HepG2 (cell line): ENCODE measurements around the gene GPR42. TPM values are rescaled to one million over a fixed set of nuclear protein-coding genes. Genes with fewer than 3 reads are reported as not detected.

Source experiments
- CHD4 ChIP-seq: fragments of 200-600 bp; sonication (generic); IDR thresholded peaks from 2 replicates; pipeline ENCODE4 v1.7.0; 2017; ENCODE audit warnings: mild to moderate bottlenecking, low read length, borderline replicate concordance
- IKZF1 ChIP-seq: fragments of 450-650 bp; IDR thresholded peaks from 2 replicates; pipeline ENCODE4 v1.7.1; 2016
- KLF16 ChIP-seq, 2 experiments: sonication (generic) in 1 of 2; formaldehyde crosslinking in 1 of 2; IDR thresholded peaks; 2 replicates each; pipeline versions ENCODE4 v1.6.1 to v1.8.0; 2016 to 2023; ENCODE audit warnings: missing genetic modification reagents in 2 of 2, missing compliant biosample characterization in 1 of 2
- MIXL1 ChIP-seq: IDR thresholded peaks from 2 replicates; pipeline ENCODE4 v1.6.1; 2016
- MTERF4 ChIP-seq: sonication (generic); formaldehyde crosslinking; IDR thresholded peaks from 2 replicates; pipeline ENCODE4 v1.8.0; 2023; ENCODE audit warnings: mild to moderate bottlenecking, missing genetic modification reagents
- MXI1 ChIP-seq: IDR thresholded peaks from 3 replicates; pipeline ENCODE4 v1.6.1; 2012; ENCODE audit warnings: low read depth, low read length, inconsistent platforms, borderline replicate concordance
- NFYB ChIP-seq: sonication (generic); formaldehyde crosslinking; IDR thresholded peaks from 2 replicates; pipeline ENCODE4 v1.4.0; 2020; ENCODE audit warnings: missing genetic modification reagents
- PCBP2 ChIP-seq: fragments of 200-400 bp; formaldehyde crosslinking; optimal IDR thresholded peaks from 2 replicates; pipeline ENCODE3; 2018; ENCODE audit warnings: low read length, low read depth; ENCODE audit not compliant: poor library complexity, severe bottlenecking
- TP53 ChIP-seq: sonication (generic); formaldehyde crosslinking; conservative IDR thresholded peaks from 2 replicates; pipeline ENCODE4 v1.4.0; 2020; ENCODE audit warnings: missing genetic modification reagents
- ZBTB37 ChIP-seq: sonication (generic); formaldehyde crosslinking; IDR thresholded peaks from 2 replicates; pipeline ENCODE4 v1.4.0; 2020; ENCODE audit warnings: mild to moderate bottlenecking, missing genetic modification reagents
- ZBTB38 ChIP-seq: sonication (generic); formaldehyde crosslinking; IDR thresholded peaks from 2 replicates; pipeline ENCODE4 v1.5.1; 2020; ENCODE audit warnings: mild to moderate bottlenecking, missing genetic modification reagents
- ZNF451 ChIP-seq: sonication (generic); formaldehyde crosslinking; IDR thresholded peaks from 2 replicates; pipeline ENCODE4 v1.5.0; 2020; ENCODE audit warnings: mild to moderate bottlenecking, missing genetic modification reagents
- ZNF510 ChIP-seq: sonication (generic); formaldehyde crosslinking; IDR thresholded peaks from 2 replicates; pipeline ENCODE4 v1.4.0; 2020; ENCODE audit warnings: low read depth, mild to moderate bottlenecking, missing genetic modification reagents
- ZNF543 ChIP-seq: sonication (generic); formaldehyde crosslinking; IDR thresholded peaks from 2 replicates; pipeline ENCODE4 v1.4.0; 2020; ENCODE audit warnings: mild to moderate bottlenecking, missing genetic modification reagents
- ZNF609 ChIP-seq: sonication (generic); formaldehyde crosslinking; IDR thresholded peaks from 2 replicates; pipeline ENCODE4 v1.4.0; 2020; ENCODE audit warnings: mild to moderate bottlenecking, missing genetic modification reagents, borderline replicate concordance
- ZNF780A ChIP-seq: sonication (generic); formaldehyde crosslinking; IDR thresholded peaks from 2 replicates; pipeline ENCODE4 v1.8.0; 2022; ENCODE audit warnings: mild to moderate bottlenecking, missing genetic modification reagents, moderate library complexity
- ZSCAN29 ChIP-seq: sonication (generic); formaldehyde crosslinking; conservative IDR thresholded peaks from 2 replicates; pipeline ENCODE4 v1.4.0; 2020; ENCODE audit warnings: mild to moderate bottlenecking, missing genetic modification reagents
- ZSCAN31 ChIP-seq: sonication (generic); formaldehyde crosslinking; IDR thresholded peaks from 2 replicates; pipeline ENCODE4 v1.5.0; 2020; ENCODE audit warnings: low read depth, mild to moderate bottlenecking, missing genetic modification reagents
- polyA plus RNA-seq, 8 experiments: library from polyadenylated mRNA; depleted of rRNA in 3 of 8; stranded (reverse) in 7 of 8; unstranded in 1 of 8; fragments of >200 nt; fragmentation: Illumina TruSeq in 4 of 8; extraction: Trizol in 4 of 8; gene quantifications; 2 replicates each; pipeline versions ENCODE4 v1.2.1 to v1.2.3, GENCODE V29; 2011 to 2016; ENCODE audit warnings: low read depth in 4 of 8, missing spikeins in 1 of 8, mixed read lengths in 1 of 8; ENCODE audit not compliant: insufficient read depth in 1 of 8
- total RNA-seq, 5 experiments: library from RNA; depleted of rRNA; stranded (reverse); fragments of >200 nt; fragmentation: Illumina TruSeq; extraction: Trizol; gene quantifications; 2 replicates each; pipeline ENCODE4 v1.2.3, GENCODE V29; 2016; ENCODE audit warnings: low read depth in 1 of 5

The GPR42 gene
- total and polyA plus RNA-seq, 2 of the 13 experiments (the other 11 are each of a cell fraction or from before 2014, with no cell fraction given), result not detected

- TF ChIP-seq ZNF609 (CRISPR knock-in tag) (0 out of 2 replicates have a peak, but pooled peaks have one; percentile 12), MTERF4 (0 out of 2 replicates have a peak, but pooled peaks have one; percentile 47), ZBTB37 (no peak), MIXL1 (CRISPR knock-in tag) (0 out of 2 replicates have a peak, but pooled peaks have one; percentile 55), IKZF1 (no peak), ZNF543 (CRISPR knock-in tag) (no peak), NFYB (CRISPR knock-in tag) (no peak), ZSCAN29 (CRISPR knock-in tag) (no peak), TP53 (CRISPR knock-in tag) (no peak), CHD4 (no peak), ZSCAN31 (CRISPR knock-in tag) (no peak), MXI1 (0 out of 3 replicates have a peak, but pooled peaks have one; percentile 15), ZNF451 (CRISPR knock-in tag) (no peak), ZNF510 (CRISPR knock-in tag) (no peak), ZBTB38 (CRISPR knock-in tag) (peak; percentile 39; the same call in 1 of the 2 replicates), ZNF780A (CRISPR knock-in tag) (no peak), PCBP2 (no peak), KLF16 (CRISPR knock-in tag; IDR thresholded peaks at IDR 0.05) (peak in 1 of 2 experiments; percentile 51; a peak in 1 of 4 replicates)
Measured at GRCh38 chr19:35352448-35353304, 18.2 kb upstream of the GPR42 start (continued).
